ENCODE results near the gene ATR.
A peak's percentile ranks its signal among the peaks of the same experiment; 100 is the strongest.
"Not testable (repeated sequence)": the region's sequence is repeated elsewhere in the genome, so short reads cannot be mapped to it uniquely, and the experiment has no call there.

Gene ATR

DNA sequence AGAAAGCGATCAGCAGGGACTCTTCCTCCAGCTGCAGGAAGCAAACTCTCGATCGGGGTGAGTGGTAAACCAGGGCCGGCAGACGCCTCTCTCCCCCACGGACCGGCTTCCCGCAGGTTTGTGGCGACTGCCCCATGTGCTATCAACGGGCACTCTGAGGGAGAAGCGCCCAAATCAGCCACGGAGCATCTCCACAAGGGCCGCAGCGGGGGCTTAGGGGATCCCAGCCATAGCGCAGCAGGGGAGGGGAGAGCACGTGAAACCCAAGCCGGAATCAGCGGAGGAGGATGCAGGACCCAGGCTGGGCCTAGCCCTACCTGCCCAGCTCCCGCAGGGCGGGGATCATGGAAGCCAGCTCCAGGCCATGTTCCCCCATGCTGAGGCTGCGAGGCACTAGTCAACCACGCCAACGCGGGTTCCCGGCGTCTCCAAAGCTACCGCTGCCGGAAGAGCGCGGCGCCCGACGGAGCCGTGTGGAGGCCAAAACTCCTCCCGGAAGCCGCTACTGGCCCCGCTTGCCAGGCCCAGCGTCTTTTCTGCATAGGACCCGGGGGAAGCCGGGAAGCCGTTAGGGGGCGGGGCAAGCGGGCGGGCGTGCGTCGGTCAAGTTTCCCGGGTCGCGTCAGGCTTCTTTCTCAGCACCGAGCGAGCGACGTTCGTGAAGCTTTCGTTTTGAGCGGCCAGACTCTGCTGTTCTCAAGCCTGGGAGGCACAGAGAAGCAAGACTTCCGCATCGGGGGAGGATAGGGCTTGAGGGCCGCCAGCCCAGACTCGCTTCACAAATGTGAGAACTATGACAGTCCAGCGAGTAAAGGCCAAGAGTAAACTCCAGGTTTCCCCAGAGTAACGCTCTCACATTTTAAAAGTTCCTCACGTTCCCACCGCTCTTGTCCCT, at the start of gene ATR:
TSS of gene ATR (minus strand) at position 405 of the 895 bp plus-strand sequence. CDS start at position 376, 29 bp downstream.
- DNase-seq: peak; percentile 98

GRCh38 chr3:142626971-142627370, 48.4 kb upstream of the ATR start:
- no peak for DNase-seq

GRCh38 chr3:142625153-142625440, 46.6 kb upstream of the ATR start:
- DNase-seq: no peak

DNA sequence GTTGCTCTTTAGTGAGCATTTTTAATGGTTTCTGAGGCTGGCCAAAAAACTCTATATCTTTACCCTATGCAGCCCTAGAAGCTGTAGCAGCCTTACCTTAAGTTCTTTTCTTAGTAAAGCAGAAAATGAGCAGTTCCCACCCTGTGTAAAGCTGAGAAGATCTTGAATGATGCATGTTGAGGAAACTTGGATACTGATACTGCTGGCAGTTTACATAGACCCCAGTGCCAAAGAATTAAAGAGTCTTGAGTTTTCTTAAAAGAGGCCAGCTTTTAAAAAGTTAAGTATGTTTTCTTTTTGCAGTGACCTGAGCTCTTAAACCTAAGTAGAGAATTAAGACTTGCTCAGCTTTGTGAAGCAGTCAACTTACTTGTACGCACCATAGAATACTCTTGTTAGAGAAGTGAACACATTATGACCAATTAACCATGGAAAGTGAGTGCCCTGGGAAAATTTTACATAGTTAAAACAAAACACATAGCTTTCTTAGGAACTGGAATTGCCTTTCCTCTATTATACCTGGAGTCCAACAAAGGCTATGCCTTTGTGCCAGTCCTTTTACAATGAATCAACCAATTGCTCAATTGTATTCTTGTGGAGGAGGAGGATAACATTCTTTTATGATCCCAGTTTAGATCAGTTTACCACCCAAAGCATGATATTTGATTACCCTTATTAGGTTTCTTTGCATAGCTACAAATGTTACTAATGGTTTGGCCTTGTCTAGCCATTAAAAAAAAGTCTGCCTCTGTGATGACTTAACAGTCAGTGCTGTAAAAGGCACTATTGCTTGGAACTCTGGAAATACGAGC, 46.0 kb upstream of the ATR start:
- DNase-seq: no peak

DNA sequence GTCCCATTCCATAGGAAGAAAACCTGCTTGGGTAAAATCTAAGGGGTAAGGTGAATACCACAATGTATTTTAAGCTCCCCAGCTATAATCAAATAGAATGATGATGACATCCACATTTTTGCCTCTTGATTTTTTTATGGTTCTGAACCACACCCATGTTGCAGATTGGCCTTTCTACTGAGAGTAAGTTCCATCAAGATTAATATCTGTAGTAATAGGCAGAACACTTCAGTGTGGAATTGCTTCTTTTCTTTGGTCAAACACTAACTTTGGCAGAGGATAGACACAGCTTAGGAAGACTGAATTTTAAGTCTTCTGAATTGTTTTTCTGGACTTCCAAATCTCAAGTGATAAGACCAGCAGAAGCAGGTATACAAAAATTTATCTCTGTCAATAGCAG, 44.7 kb upstream of the ATR start:
- no peak for DNase-seq

GRCh38 chr3:142622405-142622804, 43.9 kb upstream of the ATR start:
- no peak for DNase-seq

- DNase-seq: no peak
Observed at GRCh38 chr3:142618917-142619461, 40.5 kb upstream of the ATR start.

- DNase-seq: no peak
Observed at GRCh38 chr3:142615171-142615570, 36.6 kb upstream of the ATR start.

DNA sequence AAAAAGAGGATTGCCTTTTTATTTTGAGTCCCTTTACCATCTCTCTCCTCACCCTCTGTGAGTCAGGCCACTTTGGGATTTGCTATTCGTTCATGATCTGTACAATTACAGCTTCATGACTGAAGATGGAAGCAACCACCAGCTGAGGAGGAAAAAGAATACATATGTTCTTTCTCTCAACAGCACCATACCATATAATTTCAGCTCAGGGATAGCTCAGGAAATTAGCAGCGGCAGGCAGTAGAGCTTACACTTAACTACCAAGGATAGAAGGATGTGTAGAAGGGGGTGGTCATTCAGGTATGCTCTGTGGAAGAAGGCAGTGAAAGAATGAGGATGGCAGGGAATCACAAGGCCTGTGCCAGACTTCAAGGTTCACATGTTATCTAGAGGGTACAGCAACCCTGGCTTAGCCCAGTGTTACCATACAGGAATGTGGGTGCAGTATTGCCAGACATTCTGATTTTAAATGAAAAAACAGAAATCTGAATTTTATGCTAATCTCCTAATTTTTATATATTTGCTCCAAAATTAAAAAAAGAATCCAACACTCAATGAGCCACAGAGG, 35.6 kb upstream of the ATR start:
- no peak for DNase-seq

DNA sequence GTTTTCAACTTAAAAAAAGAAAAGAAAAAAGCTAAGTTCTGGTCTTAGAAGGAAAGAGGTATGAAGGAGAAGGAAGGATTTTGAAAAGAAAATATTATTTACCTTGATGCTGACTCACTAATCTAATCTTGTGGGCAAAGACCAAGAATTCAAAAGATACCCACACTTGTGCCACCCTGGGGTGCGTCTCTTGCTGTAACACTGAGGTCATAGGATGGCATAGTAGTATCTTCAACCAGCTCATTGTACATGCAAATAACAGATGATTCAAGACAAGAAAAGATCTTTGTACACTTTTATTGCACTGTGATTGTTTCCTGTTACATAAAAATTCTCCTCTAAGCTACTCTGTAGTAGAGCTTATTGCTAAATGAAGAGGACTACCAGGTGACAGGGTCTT, 35.0 kb upstream of the ATR start:
- no peak for DNase-seq

GRCh38 chr3:142611206-142611605, 32.7 kb upstream of the ATR start:
- no peak for DNase-seq

DNA sequence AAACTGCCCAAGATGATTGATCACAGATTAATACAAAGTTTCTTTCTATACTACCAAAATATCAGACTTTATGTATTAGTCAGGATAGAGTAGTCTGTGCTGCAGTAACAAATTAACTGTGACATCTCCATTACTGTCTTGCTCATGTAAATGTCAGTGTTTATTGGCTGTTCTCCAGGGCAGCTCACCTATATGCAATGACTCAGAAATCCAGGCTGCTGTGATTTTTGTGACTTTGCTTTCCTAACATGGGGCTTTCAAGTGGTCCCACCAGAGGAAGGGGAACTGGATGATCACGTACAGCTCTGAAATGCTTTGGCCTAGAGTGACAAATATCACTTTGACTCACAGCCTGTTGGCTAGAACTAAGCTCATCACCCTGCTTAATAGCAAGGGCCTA, 30.6 kb upstream of the ATR start:
- no peak for DNase-seq

DNA sequence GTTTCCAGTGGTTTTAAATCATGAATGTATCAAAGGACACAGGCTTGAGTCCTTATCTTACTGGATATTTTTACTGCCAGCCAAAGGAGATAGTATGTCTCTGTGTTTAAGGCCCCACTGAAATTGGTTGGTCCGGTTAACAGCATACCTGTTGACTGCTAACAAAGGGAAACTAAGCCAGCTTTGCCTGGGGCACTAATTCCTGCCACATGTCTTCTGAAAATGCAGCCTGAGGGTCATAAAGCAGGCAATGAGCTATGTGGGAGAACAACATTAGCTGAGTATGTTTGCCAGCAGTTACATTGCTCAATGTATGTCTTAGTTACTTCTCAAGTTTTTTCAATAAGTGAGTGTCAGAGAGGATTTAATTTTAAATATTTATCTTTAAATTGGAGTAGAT, 30.1 kb upstream of the ATR start:
- DNase-seq: no peak

DNA sequence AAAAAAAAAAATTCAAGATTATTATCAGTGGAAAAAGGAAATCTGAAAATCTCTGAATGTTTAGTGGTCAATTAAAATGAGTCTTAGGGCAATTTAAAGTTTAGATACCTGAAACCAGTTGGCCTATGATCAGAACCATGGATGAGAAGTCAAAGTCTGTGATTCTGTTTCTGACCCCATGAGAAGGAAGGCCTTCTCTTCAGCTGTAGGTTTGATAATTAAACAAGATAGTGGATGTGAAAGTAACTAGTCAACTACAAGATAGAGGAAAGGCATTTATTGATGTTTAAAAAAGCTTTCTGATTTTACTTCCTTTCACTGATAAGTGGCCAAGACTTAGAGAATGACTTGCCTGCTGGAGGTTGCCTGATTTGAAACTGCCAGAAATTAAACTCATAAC, 26.4 kb upstream of the ATR start:
- no peak for DNase-seq

DNA sequence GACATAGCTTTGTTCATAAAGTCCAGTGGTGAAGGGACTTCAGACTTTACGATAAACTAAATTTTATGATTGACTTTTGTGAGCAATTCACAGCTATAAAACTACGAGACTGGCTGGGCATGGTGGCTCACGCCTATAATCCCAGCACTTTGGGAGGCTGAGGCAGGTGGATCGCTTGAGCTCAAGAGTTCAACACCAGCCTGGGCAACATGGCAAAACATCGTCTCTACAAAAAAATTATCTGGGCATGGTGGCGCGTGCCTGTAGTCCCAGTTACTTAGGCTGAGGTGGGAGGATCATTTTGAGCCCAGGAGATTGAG, 24.8 kb upstream of the ATR start:
- not testable (repeated sequence) for DNase-seq

GRCh38 chr3:142602619-142603385, 24.3 kb upstream of the ATR start:
- DNase-seq: no peak

DNA sequence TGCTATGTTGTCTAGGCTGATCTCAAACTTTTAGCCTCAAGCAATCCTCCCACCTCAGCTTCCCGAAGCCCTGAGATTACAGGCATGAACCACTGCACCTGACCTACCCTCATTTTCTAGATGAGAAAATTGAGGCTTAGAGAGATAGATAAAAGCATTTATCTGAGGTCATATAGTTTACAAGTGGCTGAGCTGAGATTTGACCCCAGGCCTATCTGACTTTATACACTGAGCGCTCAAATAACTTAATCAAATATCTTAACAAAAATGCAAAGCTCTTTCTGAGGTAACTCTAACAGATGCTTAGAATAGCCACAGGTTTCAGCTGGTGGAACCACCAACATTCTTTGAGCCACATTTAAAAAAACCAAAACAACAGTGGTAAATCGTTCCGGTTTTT, 23.2 kb upstream of the ATR start:
- DNase-seq: no peak

DNA sequence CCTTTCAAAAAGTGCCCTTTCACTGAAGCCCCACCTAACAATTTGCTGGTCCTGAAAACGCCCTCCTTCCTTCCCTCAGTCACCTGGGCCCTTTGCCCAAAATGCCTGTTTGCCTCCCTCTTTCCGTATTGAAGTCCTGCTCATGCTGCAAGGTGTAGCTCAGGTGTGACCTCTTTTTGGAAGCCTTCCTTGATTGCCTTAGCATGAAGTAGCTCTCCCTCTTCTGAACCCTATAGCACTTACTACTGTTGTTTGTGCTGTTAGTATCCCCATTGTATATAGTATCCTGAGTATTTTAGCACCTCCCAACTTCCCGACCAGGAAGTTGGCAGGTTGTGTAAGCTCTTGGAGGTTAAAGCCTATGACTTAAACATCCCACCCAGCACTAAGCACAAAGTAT, 19.4 kb upstream of the ATR start:
- DNase-seq: no peak

GRCh38 chr3:142596726-142597088, 18.2 kb upstream of the ATR start:
- no peak for DNase-seq

GRCh38 chr3:142595951-142596725, 17.6 kb upstream of the ATR start, which contains the start of gene PLS1:
Gene PLS1, plus strand, starts transcription at chr3:142596393. Its CDS starts 67,845 bp downstream, at chr3:142664238.
- peak; percentile 66 for DNase-seq

DNA sequence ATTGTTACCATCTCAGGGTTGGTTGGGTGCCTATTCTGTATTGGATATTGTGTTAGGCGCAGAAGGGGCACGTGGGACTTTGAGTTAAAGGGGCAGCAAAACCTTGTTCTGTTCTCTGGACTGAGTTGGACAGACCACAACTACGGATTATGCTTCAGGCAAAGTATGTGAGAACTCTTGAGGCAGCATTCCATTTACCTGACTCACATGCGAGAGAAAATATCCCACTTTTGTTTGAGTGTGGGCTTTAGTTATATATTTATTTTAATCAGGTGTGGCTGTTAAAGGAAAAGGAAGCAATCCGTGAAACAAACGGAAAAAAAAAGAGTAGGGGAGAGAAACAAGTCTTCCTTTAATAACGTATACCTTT, 17.0 kb upstream of the ATR start:
- DNase-seq: peak; percentile 64

DNA sequence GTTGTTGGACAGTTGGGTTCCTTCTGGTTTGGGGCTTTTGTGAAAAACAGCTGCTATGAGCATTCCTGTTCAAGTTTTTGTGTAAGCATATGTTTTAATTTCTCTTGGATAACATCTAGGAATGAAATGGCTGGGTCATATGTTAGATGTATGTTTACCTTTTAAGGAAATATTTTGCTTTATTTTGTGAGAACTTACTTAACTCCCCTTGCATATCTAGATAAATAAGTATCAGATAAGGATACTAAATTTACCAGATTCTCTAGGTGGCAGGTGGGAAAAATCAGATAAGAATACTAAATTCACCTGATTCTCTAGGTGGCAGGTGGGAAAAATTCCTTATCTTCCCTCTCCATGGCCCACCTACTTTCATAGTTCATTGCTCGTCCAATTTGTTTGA, 16.6 kb upstream of the ATR start:
- no peak for DNase-seq
